Measurements from ENCODE around the gene STIMATE. TPM values are rescaled to one million over a fixed set of nuclear protein-coding genes. Genes with fewer than 3 reads are reported as not detected.

STIMATE gene
- total RNA-seq, 2 donors from 2014 or later, result 7.6 to 10.3 TPM

DNA sequence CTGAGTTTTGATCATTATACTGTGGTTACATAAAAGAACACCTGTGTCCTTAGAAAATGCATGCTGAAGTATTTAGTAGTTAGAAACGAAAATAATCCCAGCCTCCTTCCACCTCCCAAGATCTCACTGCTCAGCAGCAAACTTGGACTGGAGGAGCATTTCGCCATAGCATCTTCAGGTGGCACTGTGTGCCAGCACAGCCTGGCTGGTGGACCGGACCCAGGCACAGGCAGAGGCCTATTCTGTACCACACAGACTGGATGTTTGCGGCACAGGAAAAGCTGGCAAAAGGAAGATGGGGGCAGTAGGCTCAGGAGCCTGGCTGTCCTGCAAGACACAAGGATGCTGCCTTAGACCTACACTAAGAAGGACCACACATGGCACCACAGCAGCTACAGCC, 10.2 kb downstream of the STIMATE start:
- Histone ChIP-seq H3K9me3 (no peaks in the 10 kb centered on the region), H3K36me3 (no peaks in the 10 kb centered on the region), H3K4me1 (peaks cover 0 to 17% of the 10 kb centered on the region in 2 donors), H3K27ac (no peak overlapping the region), H3K4me3 (no peak overlapping the region), H3K27me3 (no peaks in the 10 kb centered on the region)
- no peak for DNase-seq (ENCODE audit: low spot score)
- TF ChIP-seq, protein P1, sequence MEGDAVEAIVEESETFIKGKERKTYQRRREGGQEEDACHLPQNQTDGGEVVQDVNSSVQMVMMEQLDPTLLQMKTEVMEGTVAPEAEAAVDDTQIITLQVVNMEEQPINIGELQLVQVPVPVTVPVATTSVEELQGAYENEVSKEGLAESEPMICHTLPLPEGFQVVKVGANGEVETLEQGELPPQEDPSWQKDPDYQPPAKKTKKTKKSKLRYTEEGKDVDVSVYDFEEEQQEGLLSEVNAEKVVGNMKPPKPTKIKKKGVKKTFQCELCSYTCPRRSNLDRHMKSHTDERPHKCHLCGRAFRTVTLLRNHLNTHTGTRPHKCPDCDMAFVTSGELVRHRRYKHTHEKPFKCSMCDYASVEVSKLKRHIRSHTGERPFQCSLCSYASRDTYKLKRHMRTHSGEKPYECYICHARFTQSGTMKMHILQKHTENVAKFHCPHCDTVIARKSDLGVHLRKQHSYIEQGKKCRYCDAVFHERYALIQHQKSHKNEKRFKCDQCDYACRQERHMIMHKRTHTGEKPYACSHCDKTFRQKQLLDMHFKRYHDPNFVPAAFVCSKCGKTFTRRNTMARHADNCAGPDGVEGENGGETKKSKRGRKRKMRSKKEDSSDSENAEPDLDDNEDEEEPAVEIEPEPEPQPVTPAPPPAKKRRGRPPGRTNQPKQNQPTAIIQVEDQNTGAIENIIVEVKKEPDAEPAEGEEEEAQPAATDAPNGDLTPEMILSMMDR (IDR thresholded peaks at IDR 0.05), result no peak

DNA sequence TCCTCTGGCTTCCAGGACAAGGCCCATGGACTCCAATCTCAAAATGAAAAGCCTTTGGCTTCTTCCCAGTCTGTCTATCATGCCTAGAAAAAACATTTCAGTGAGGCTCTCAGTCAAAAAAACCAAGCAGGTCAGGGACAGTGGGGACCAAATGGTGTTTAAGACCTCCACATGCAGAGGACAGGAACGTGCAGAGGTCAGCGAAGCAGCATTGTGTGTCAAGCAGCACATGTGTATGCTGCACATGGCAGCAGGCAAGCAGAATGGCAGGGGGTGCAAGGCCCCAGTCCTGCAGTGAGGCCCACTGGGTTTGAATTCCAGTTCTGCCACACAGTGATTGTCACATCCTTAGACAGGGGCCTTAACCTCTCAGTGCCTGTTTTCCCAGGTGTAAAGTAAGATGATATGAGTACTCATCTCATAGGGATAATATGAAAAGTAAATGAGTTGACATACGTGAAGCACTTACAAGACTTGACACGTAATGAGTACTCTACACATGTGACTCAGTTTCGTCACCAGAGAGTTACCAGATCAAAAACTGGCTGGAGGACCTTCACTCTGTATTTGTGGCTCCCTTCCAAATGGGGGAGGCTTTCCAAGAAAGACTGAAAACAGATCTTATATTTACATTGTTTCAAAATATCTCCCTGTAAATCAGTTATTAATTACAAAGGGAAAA, 11.2 kb downstream of the STIMATE start:
- no peak overlapping the region for H3K27ac ChIP-seq
- no peak for DNase-seq (ENCODE audit: low spot score)
- H3K4me3 ChIP-seq, result no peak overlapping the region
- no peaks in the 10 kb centered on the region for H3K27me3 ChIP-seq
- peaks cover 0 to 8% of the 10 kb centered on the region in 2 donors for H3K4me1 ChIP-seq
- no peaks in the 10 kb centered on the region for H3K9me3 ChIP-seq
- TF ChIP-seq, protein P1 (IDR thresholded peaks at IDR 0.05), result no peak
- H3K36me3 ChIP-seq, result no peaks in the 10 kb centered on the region

DNA sequence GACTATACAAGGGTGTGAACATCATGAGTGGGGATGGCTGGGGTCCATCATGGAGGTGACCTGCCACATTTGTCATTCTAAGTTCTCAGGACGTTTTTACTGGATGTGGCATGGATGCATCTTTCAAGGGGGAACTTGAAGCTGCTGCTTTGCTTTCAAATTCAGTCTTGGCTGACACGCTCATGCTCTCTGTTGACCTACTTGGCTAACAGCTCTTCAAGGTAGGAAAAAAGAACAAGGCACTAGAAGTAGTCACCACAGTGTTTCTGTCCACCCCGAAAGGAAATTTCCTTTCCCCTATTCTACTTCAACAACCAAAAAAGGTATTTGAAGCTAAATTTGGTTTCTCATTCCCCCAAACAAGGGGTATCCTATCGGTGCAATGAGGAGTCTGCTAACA, 15.0 kb downstream of the STIMATE start:
- DNase-seq (ENCODE audit: low spot score), result no peak
- TF ChIP-seq, protein P1 (IDR thresholded peaks at IDR 0.05), result no peak
- Histone ChIP-seq H3K9me3 (no peaks in the 10 kb centered on the region), H3K4me1 (peaks cover 0 to 6% of the 10 kb centered on the region in 2 donors), H3K27me3 (no peaks in the 10 kb centered on the region), H3K27ac (no peak overlapping the region), H3K4me3 (no peak overlapping the region), H3K36me3 (no peaks in the 10 kb centered on the region)

DNA sequence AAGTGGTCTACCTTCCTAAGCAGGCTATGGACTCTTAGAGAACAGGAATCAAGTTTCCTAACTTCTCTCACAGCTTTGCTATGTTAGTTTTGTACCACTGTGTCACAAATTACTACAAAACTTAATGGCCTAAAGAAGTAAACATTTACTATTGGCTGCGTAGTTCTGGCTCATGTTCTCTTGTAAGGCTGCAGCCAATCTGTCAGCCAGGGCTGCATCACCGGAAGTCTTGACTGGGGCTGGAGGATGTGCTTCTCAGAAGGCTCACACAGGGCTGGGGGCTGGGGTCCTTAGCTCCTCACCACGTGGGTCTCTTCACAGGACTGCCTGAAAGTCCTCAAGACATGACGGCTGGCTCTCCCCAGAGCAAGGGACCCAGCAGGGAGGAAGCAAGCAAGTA, 15.5 kb downstream of the STIMATE start:
- no peak for DNase-seq (ENCODE audit: low spot score)
- no peak overlapping the region for H3K27ac ChIP-seq
- no peaks in the 10 kb centered on the region for H3K36me3 ChIP-seq
- TF ChIP-seq, protein P1 (IDR thresholded peaks at IDR 0.05), result no peak
- no peak overlapping the region for H3K4me3 ChIP-seq
- no peaks in the 10 kb centered on the region for H3K27me3 ChIP-seq
- H3K9me3 ChIP-seq, result no peaks in the 10 kb centered on the region
- peaks cover 0 to 6% of the 10 kb centered on the region in 2 donors for H3K4me1 ChIP-seq

DNA sequence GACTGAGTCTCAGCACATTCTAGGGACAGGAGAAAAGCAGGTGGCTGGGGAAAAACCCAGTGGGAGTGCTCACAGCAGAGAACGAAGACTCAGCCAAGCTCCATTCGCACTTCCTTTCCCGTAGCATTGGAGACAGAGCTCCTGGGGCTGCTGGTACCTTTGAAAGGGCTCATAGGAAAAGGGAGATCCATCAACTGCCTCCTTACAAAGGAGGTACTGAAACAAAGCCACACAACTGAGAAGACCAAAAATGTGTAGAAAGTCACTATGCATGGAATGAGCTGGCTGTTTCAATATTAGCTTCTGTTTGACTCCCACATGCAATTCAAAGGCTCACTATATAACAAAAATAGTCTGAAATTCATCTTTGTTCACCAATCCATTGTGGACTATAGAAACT, 16.9 kb downstream of the STIMATE start:
- Histone ChIP-seq H3K4me3 (no peak overlapping the region), H3K27me3 (no peaks in the 10 kb centered on the region), H3K36me3 (no peaks in the 10 kb centered on the region), H3K27ac (no peak overlapping the region), H3K9me3 (no peaks in the 10 kb centered on the region), H3K4me1 (peaks cover 0 to under 1% of the 10 kb centered on the region in 2 donors)
- TF ChIP-seq, protein P1 (IDR thresholded peaks at IDR 0.05), result no peak
- DNase-seq (ENCODE audit: low spot score), result no peak

DNA sequence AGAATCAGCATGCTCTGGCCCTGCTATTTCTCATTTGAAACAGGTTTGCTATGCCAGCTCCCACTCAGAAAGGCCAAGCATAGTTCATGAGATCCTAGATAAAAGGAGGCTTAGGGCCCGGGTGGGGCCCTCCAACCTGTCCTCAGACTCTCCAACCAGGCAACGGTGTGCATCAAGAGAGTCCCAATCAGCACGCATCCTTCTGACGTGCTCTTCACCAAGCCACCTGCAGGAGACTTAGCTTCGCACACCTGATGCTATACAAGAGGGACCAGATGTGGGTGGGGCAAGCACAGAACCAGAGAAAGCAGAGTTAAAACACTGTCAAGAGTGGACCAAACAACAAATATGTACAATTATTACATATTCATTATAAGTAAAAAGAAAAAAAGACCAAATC, 17.3 kb downstream of the STIMATE start:
- H3K27ac ChIP-seq, result no peak overlapping the region
- no peaks in the 10 kb centered on the region for H3K27me3 ChIP-seq
- no peaks in the 10 kb centered on the region for H3K9me3 ChIP-seq
- no peaks in the 10 kb centered on the region for H3K4me1 ChIP-seq
- TF ChIP-seq, protein P1 (IDR thresholded peaks at IDR 0.05), result no peak
- DNase-seq (ENCODE audit: low spot score), result no peak
- no peaks in the 10 kb centered on the region for H3K36me3 ChIP-seq
- no peak overlapping the region for H3K4me3 ChIP-seq

Data from right atrium auricular region (tissue), 2 donors.